ENCODE measurements around the gene ADGRE1. TPM values are rescaled to one million over a fixed set of nuclear protein-coding genes. Genes with fewer than 3 reads are reported as not detected.
"Not testable (repeated sequence)": the region's sequence is repeated elsewhere in the genome, so short reads cannot be mapped to it uniquely, and the experiment has no call there.

Gene ADGRE1
- total RNA-seq, 2 experiments from 2014 or later = 0.46 TPM; not detected in 1

DNA sequence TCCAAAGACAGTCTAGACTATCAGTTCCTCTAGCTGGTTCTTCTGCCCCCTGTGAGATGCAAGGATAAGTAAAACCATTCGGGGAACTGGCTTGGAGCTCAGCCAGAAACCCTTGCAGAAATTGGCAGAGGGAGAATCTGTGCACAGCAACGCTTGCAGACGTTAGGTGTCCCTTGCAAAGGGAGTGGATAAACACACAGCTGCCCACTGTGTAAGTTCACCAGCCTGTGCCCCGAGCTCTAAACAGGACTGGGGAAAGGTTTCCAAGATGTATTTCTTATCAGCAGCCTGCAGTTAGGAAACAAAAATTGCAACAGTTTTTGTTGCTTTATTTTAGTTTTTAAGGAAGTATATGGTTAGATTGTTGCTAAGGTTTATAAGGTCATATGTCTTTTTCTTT is 19.0 kb upstream of the ADGRE1 start:
- no peak overlapping the region for H2AFZ ChIP-seq (ENCODE audit: low read length)
- ChIA-PET POLR2A (interaction anchor here (0.6 to 1.2 kb wide), 2 partner anchors 87 to 668 kb away, joined by 3 to 4 read pairs; no protein-coding TSS in a partner anchor), CTCF (ENCODE audit: unreplicated experiment) (no interaction called here)
- no peaks in the 10 kb centered on the region for H3K36me3 ChIP-seq (ENCODE audit: insufficient read depth, low read length)
- BruUV-seq (replicated peaks) = no TSS peak
- H3K4me3 ChIP-seq (ENCODE audit: low read depth, low read length, poor library complexity, severe bottlenecking) = no peak overlapping the region
- no peaks in the 10 kb centered on the region for H3K9me2 ChIP-seq (ENCODE audit: insufficient read depth, low read length)
- no peaks in the 10 kb centered on the region for H4K20me1 ChIP-seq (ENCODE audit: insufficient read depth, low read length)
- TF ChIP-seq EZH2phosphoT487 (IDR thresholded peaks at IDR 0.05; ENCODE audit: borderline replicate concordance, low read depth, low read length) = no peak
- TF ChIP-seq, protein P1, sequence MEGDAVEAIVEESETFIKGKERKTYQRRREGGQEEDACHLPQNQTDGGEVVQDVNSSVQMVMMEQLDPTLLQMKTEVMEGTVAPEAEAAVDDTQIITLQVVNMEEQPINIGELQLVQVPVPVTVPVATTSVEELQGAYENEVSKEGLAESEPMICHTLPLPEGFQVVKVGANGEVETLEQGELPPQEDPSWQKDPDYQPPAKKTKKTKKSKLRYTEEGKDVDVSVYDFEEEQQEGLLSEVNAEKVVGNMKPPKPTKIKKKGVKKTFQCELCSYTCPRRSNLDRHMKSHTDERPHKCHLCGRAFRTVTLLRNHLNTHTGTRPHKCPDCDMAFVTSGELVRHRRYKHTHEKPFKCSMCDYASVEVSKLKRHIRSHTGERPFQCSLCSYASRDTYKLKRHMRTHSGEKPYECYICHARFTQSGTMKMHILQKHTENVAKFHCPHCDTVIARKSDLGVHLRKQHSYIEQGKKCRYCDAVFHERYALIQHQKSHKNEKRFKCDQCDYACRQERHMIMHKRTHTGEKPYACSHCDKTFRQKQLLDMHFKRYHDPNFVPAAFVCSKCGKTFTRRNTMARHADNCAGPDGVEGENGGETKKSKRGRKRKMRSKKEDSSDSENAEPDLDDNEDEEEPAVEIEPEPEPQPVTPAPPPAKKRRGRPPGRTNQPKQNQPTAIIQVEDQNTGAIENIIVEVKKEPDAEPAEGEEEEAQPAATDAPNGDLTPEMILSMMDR (conservative IDR thresholded peaks at IDR 0.05; ENCODE audit: low read length) = no peak
- H3K79me2 ChIP-seq (ENCODE audit: insufficient read depth, low read depth, low read length) = no peaks in the 10 kb centered on the region
- no peak for DNase-seq (ENCODE audit: low spot score)
- H3K9me3 ChIP-seq (ENCODE audit: low read length) = no peaks in the 10 kb centered on the region
- H3K4me2 ChIP-seq (ENCODE audit: low read length) = no peak overlapping the region
- intact Hi-C loops (cut with micrococcal nuclease; ENCODE audit: unreplicated experiment) = no loop called here
- peaks cover 10% of the 10 kb centered on the region for H3K4me1 ChIP-seq (ENCODE audit: insufficient read depth, low read length, poor library complexity, severe bottlenecking)
- H3K27ac ChIP-seq (ENCODE audit: low read depth, low read length, poor library complexity, severe bottlenecking) = no peak overlapping the region

DNA sequence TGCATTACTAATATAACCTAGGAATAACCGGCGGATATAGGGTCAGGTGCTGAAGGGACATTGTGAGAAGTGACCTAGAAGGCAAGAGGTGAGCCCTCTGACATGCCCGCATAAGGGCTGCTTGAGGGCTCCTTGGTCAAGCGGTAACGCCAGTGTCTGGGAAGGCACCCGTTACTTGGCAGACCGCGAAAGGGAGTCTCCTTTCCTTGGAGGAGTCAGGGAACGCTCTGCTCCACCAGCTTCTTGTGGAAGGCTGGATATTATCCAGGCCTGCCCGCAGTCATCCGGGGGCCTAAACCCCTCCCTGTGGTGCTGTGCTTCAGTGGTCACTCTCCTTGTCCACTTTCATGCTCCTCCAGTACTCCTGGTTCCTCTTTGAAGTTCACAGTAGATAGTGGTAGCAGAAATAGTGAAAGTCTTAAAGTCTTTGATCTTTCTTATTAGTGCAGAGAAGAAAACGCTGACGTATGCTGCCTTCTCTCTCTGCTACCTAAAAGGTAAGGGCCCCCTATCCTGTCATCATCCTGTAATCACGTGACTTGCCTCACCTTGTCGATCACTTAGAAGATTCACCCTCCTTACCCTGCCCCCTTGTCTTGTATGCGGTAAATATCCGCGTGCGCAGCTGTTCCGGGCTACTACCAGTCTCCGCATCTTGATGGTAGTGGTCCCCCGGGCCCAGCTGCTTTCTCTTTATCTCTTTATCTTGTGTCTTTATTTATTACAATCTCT is 18.1 kb upstream of the ADGRE1 start:
- not testable (repeated sequence) for H3K4me2 ChIP-seq (ENCODE audit: low read length)

DNA sequence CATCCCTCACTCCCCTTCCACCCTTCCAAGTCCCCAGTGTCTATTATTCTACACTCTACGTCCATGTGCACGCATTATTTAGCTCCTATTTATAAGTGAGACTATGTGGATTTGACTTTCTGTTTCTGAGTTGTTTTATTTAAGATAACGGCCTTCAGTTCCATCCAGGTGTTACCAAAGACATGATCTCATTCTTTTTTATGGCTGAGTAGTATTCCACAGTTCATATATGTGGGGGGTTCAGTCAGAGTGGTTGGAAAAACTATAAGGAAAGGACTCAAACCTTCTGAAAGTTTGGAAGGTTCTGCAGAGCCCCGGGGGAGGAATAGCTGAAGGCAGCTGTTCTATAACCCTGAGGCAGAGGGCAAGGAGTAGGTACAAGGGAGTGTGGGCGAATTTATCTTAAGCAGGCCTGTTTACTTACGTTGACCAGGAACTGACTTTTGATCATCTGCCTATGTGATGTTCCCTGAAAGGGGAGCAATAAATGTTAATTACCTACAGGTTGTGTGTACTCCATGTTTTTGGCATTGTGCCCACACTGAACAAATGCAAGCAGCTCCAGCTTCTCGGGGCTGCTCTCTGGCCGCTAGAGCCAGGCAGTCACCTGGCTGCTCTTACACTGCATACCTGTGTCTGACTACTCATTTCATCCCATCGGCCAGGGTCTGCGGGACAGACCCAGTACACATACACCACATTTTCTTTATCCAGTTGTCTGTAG is 13.5 kb upstream of the ADGRE1 start:
- ChIA-PET CTCF (ENCODE audit: unreplicated experiment) (no interaction called here), POLR2A (no interaction called here)
- H2AFZ ChIP-seq (ENCODE audit: low read length) = no peak overlapping the region
- no peaks in the 10 kb centered on the region for H3K9me3 ChIP-seq (ENCODE audit: low read length)
- no peak overlapping the region for H3K4me2 ChIP-seq (ENCODE audit: low read length)
- intact Hi-C loops (cut with micrococcal nuclease; ENCODE audit: unreplicated experiment) = no loop called here
- H3K4me1 ChIP-seq (ENCODE audit: insufficient read depth, low read length, poor library complexity, severe bottlenecking) = no peaks in the 10 kb centered on the region
- H3K36me3 ChIP-seq (ENCODE audit: insufficient read depth, low read length) = no peaks in the 10 kb centered on the region
- no peak for DNase-seq (ENCODE audit: low spot score)
- no peaks in the 10 kb centered on the region for H3K9me2 ChIP-seq (ENCODE audit: insufficient read depth, low read length)
- no peaks in the 10 kb centered on the region for H3K79me2 ChIP-seq (ENCODE audit: insufficient read depth, low read depth, low read length)
- BruUV-seq (replicated peaks) = no TSS peak
- no peak overlapping the region for H3K4me3 ChIP-seq (ENCODE audit: low read depth, low read length, poor library complexity, severe bottlenecking)
- no peak overlapping the region for H3K27ac ChIP-seq (ENCODE audit: low read depth, low read length, poor library complexity, severe bottlenecking)
- no peaks in the 10 kb centered on the region for H4K20me1 ChIP-seq (ENCODE audit: insufficient read depth, low read length)
- no peak for TF ChIP-seq EZH2phosphoT487 (IDR thresholded peaks at IDR 0.05; ENCODE audit: borderline replicate concordance, low read depth, low read length)
- TF ChIP-seq, protein P1 (conservative IDR thresholded peaks at IDR 0.05; ENCODE audit: low read length) = no peak

More for the DNA sequence above, 18.1 kb upstream of the ADGRE1 start:
- H3K27ac ChIP-seq (ENCODE audit: low read depth, low read length, poor library complexity, severe bottlenecking); H3K36me3 ChIP-seq (ENCODE audit: insufficient read depth, low read length); H3K4me1 ChIP-seq (ENCODE audit: insufficient read depth, low read length, poor library complexity, severe bottlenecking); H4K20me1 ChIP-seq (ENCODE audit: insufficient read depth, low read length); H3K9me3 ChIP-seq (ENCODE audit: low read length); DNase-seq (ENCODE audit: low spot score); intact Hi-C loops (cut with micrococcal nuclease; ENCODE audit: unreplicated experiment); H2AFZ ChIP-seq (ENCODE audit: low read length); H3K4me3 ChIP-seq (ENCODE audit: low read depth, low read length, poor library complexity, severe bottlenecking); BruUV-seq (replicated peaks); POLR2A ChIA-PET; CTCF ChIA-PET (ENCODE audit: unreplicated experiment); H3K79me2 ChIP-seq (ENCODE audit: insufficient read depth, low read depth, low read length); H3K9me2 ChIP-seq (ENCODE audit: insufficient read depth, low read length): not testable (repeated sequence)

All from OCI-LY7 (cell line).